ENCODE measurements around the gene SYNRG.

Gene SYNRG

DNA sequence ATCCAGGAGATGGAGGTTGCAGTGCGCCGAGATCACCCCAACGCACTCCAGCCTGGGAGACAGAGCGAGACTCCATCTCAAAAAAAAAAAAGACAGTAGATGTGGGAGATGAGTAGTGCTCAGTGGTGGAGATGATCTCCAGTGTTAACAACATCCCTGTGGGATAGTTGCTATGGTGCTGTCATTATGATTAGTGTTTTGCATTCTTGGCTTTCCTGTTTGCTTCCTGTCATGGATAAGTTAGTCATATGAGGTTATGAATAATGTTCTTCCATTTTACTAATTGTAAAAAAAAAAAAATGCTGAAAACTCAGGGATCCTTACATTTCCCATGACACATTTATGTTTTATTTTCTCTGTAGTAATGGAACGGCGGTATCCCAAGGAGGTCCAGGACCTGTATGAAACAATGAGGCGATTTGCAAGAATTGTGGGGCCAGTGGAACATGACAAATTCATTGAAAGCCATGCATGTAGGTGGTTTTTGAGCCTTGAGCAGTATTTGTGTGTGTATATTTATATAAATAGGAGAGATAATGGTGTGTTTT is 144.1 kb downstream of the SYNRG start:
- Histone ChIP-seq H3K9ac (ENCODE audit: low read depth, low read length) (no peak overlapping the region), H3K27ac (ENCODE audit: low read depth, low read length) (no peak overlapping the region), H3K27me3 (ENCODE audit: control insufficient read depth, insufficient read depth, low read length) (no peaks in the 10 kb centered on the region), H3K4me3 (ENCODE audit: low read depth, low read length) (no peak overlapping the region), H3K9me3 (ENCODE audit: control insufficient read depth, insufficient read depth, low read length) (no peaks in the 10 kb centered on the region), H3K4me1 (ENCODE audit: control insufficient read depth, insufficient read depth, low read length) (no peaks in the 10 kb centered on the region), H3K36me3 (ENCODE audit: control insufficient read depth, insufficient read depth, low read length) (peaks cover 58% of the 10 kb centered on the region)

All from HUES48 (cell line).